Muscle of arm (tissue), 12 donors: ENCODE data around the gene SPSB1. TPM values are rescaled to one million over a fixed set of nuclear protein-coding genes. Genes with fewer than 3 reads are reported as not detected.
"Not testable (repeated sequence)": the region's sequence is repeated elsewhere in the genome, so short reads cannot be mapped to it uniquely, and the experiment has no call there.

ENCODE experiments used
- DNase-seq: peaks from one replicate; pipeline ENCODE4 v3.0.0-alpha.2; 2013
- polyA plus RNA-seq, 12 donors: library from polyadenylated mRNA; unstranded; fragments of 120-200 nt; gene quantifications; one replicate each; pipeline ENCODE4 v1.2.1, GENCODE V29; 2013; ENCODE audit not compliant: insufficient read length in 12 of 12

The SPSB1 gene
- polyA plus RNA-seq, 12 donors, result 5.4 to 11.4 (median 7.0) TPM; not detected in 1

GRCh38 chr1:9363061-9363471, 70.4 kb downstream of the SPSB1 start:
- no peak for DNase-seq

- no peak for DNase-seq
Measured at GRCh38 chr1:9366298-9366697, 73.6 kb downstream of the SPSB1 start.

DNA sequence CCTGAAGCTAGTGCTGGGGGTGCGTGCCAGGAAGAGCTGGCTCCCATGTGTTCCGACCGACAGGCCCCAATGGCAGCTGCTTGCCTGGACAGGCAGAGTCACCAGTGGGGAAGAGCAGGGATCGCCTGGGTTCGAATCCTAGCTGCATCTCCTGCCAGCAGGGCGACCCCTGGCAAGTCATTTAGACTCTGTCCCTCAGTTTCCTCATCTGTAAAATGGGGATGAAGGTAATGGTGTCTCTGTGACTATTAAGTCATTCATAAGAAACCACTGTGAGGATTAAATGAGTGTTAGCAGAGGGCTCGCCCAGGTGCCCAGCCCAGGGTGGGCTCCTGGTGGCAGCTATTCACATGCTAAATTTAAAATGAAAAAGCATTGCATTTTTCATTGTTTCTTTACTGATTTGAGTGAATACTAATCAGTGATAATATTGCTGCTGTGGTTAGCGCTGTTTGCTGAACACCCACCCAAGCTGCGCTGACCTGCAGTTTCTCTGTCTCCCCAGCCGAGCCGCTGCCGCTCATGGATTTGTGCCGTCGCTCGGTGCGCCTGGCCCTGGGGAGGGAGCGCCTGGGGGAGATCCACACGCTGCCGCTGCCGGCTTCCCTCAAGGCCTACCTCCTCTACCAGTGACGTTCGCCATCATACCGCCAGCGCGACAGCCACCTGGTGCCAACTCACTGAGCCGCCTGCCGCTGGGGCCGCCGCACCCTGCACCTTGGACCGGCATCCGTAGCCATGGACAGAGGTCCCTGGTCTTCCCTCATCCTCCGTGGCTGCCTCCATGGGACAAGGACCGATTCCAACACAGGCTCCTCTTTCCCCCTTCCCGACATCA, 74.5 kb downstream of the SPSB1 start:
- DNase-seq, result no peak

DNA sequence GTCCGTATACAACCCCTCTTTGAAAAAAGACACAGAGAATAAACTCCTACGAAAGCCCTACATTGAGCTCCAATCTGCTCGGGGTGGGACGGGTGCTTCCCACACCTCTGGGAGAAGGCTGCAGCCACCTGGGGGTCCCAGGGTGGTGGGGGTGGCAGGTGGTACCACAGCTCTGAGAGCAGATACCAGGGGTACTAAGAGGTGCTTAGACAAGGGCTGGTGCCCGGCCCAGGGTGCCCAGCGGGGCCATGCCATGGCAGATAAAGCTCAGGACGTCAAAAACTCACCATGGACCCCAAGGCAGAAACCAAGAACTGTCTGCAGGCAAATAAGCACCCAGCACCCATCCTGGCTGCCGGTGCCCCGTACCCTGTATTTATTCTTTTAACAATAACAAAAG, 75.1 kb downstream of the SPSB1 start:
- no peak for DNase-seq

DNA sequence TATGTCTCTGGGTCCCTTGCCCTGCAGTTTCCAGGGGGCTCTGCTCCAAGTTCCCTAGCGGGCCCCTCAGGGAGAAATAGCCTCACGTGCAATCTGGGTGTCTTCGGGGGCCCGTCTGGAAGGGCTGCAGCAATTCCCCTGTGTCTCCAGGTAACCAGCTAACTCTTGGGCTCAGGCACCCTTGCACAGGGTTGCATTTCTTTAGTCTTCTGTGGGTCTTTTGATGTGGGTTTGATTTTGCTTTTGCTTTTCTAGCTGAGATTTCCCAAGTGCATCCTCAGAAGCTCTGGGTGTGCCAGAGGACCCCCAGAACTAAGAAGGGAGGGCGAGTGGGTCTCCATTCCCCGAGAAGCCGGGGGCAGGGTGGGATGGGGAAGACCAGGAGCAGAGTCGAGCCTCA, 75.7 kb downstream of the SPSB1 start:
- DNase-seq, result no peak

GRCh38 chr1:9369964-9370788, 77.5 kb downstream of the SPSB1 start:
- DNase-seq, result no peak

- peak; percentile 90 for DNase-seq
Measured at GRCh38 chr1:9371391-9371935, 78.8 kb downstream of the SPSB1 start.

GRCh38 chr1:9371951-9372350, 79.3 kb downstream of the SPSB1 start:
- no peak for DNase-seq

DNA sequence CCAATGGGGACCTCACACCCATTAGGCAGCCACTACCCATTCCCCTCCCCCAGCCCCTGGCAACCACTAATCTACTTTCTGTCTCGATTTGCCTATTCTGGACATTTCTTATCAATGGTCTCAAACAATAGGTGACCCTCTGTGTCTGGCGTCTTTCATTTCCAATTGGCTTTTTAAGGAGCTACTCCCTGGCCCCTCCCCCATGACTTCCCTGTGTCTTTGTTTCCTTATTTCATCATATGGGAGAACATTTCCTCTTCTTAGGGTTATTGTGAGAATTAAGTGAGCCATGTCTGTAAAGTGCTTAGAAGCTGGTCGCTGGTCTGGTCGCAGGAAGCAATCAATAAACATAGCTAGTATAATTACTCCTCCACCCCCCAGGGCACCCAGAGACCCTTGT, 80.9 kb downstream of the SPSB1 start:
- no peak for DNase-seq

GRCh38 chr1:9374748-9375341, 82.2 kb downstream of the SPSB1 start:
- DNase-seq, result no peak

GRCh38 chr1:9375912-9376311, 83.2 kb downstream of the SPSB1 start:
- no peak for DNase-seq

DNA sequence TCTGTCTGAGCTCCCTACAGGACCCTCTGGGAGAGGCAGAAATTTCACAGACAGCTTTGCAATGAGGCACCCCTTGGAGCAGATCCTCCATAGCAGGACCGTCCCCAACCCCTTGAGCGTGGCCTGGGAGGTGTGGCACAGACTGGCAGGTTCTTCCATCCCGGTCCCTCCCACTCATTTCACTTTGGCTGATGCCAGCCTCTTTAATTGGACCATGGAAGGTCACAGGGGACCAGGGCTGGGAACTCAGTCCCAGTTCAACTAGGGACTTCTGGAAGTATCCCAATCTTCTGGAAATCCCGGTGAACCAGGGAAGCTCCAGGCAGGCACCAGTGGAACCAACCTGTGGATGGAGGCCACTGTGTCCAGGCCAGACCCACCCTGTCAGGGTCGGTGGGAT, 83.7 kb downstream of the SPSB1 start:
- no peak for DNase-seq

- peak; percentile 36 for DNase-seq
Measured at GRCh38 chr1:9376886-9377333, 84.2 kb downstream of the SPSB1 start.

DNA sequence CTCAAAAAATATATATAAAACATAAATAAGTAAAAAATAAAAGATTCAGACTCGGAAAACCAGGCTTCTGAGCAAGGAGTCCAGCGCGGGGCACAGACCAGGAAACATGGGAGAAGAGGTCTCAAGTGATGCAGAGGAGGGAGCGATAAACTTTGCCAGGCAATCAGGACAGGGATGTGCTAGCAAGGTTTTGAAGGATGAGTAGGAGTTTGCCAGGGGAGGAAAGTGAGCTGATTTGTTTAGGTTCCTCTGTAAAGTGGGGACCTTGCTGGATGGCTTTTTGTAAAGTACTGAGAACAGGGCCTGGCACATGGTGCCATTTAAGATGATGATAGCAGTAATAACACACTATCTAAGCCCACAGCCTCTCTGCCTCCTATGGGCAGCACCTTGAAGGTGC, 86.1 kb downstream of the SPSB1 start:
- no peak for DNase-seq

- DNase-seq, result no peak
Measured at GRCh38 chr1:9380711-9381110, 88.0 kb downstream of the SPSB1 start.

DNA sequence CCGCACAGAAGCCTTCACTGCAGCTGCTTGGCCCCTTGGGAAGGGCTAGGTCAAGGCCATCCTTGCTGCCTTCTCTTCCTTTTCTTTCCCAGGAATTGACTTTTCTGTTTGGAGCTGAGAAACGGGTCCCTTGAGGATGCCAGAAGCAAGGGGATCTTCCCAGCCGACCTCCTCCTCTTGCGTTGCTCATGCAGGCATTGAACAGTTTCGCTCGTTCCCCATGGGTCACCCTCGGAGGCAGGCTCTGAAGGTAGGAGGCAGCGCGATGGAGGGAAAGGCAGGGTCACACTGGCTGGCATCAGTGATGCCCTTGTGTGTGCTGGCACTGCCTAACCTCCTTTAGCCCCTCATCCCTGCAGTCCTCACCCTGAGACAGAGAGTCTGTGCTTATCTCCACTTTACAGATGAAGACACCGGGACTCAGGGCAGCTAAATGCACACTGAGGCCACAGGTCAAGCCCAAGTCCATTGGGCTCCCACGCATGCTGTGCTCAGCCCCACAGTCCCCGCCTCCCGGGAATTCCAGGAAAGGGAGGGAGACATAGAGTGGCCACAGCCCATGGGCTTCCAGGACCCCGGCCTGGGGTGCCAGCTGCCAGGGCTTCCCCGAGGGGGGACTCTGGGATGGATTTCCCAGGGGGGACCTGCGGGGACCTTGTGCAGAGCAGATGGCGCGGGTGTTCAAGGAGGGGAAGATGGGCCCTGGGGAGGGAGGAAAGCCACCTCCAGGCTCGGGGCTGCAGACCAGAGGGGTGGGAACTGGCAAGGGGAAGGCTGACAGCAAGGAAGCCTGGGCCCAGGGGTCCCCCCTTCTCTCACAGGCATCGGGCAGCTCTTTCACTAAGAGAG, 90.2 kb downstream of the SPSB1 start:
- no peak for DNase-seq

DNA sequence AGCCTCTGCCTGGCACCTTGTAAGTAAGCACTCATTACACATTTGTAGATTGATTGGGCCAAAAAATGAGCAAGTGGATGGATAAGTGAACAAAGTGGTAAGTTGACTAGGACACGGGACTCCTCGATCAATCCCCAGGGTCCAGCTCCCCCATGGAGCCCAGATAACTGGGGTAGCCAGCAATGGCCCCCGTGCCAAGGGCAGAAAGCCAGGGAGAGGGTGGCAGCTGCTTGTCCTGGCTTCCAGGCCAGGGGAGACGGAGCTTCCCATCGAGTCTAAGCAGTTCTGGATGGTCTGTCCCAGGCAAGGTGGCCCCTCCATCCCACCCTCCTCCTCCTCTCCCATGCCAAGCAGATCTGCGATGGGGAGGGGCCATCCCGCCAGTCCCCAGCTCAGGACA, 91.4 kb downstream of the SPSB1 start:
- no peak for DNase-seq

DNA sequence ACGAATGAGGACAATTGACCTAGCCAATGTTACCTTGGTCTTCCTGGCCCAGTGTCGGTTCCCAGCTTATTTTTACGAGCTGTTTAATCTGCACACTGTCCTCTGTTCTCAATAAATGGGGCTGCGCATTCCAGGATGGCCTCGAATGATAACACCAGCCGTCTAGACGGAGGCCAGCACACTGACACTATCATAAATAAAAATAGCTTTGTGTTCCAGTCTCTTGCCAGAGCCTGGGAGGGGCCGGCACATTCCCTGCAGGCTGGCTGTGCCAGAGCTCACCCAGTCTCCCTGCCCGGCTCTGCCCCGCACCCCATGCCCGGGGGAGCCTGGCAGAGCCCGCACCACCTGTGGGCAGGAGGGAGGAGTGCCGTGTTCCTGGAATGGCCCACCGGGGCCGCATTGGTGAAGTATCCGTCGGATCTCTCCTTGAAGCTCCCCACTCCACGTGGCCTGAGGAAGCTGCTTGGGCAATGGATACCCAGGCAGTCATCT, 92.1 kb downstream of the SPSB1 start:
- no peak for DNase-seq

DNA sequence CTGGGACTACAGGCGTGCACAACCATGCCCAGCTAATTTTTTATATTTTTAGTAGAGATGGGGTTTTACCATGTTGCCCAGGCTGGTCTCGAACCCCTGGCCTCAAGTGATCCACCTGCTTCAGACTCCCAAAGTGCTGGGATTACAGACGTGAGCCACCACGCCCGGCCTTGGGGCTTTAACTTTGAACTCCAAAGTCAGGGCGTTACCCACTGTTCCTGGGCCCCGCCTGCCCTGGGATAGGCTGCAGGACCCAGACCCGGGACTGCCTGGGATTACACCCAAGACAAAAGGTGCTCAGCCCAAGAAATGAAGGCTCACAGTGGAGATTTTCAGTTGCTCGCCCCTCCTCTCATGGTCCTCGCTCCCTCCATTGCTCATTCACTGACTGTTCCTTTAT, 92.7 kb downstream of the SPSB1 start:
- not testable (repeated sequence) for DNase-seq

GRCh38 chr1:9385801-9386573, 93.3 kb downstream of the SPSB1 start:
- DNase-seq, result no peak
